A673 (cell line): ENCODE results near the gene EEFSEC.

Experiments used
- CTCF ChIP-seq: fragments of 300-800, 200-600 bp; sonication (generic); conservative IDR thresholded peaks from 2 replicates; pipeline ENCODE4 v1.5.1; 2017; ENCODE audit warnings: low read depth, mild to moderate bottlenecking, antibody characterized with exemption, low read length, moderate library complexity, mixed read lengths
- EZH2 ChIP-seq: fragments of 200-600 bp; sonication (generic); IDR thresholded peaks from 2 replicates; pipeline ENCODE4 v1.6.1; 2017; ENCODE audit warnings: borderline replicate concordance, low read depth, mild to moderate bottlenecking, mixed read lengths, antibody characterized with exemption, low read length; ENCODE audit not compliant: poor library complexity, severe bottlenecking

GRCh38 chr3:128294999-128295468 lies 141.8 kb downstream of the EEFSEC start:
- TF ChIP-seq CTCF (no peak), EZH2 (no peak)
